Prostate gland (tissue), 2 donors: ENCODE data around the gene PTPN1.

Experiments used
- CTCF ChIP-seq, 4 experiments: fragments of 200-600 bp in 2 of 4; fragments of 450-650 bp in 2 of 4; sonication (generic) in 2 of 4; IDR thresholded peaks; 1 replicate in 3 of 4; 2 replicates in 1 of 4; pipeline ENCODE4 v1.5.1; 2016 to 2019; ENCODE audit warnings: antibody characterized with exemption in 4 of 4, mild to moderate bottlenecking in 2 of 4, moderate library complexity in 2 of 4
- POLR2A ChIP-seq: fragments of 450-650 bp; IDR thresholded peaks from one replicate; pipeline ENCODE4 v1.6.1; 2016; ENCODE audit warnings: antibody characterized with exemption, mild to moderate bottlenecking
- POLR2AphosphoS5 ChIP-seq: sonication (generic); formaldehyde crosslinking; IDR thresholded peaks from one replicate; pipeline ENCODE4 v1.6.1; 2017; ENCODE audit warnings: antibody characterized with exemption

GRCh38 chr20:50536333-50536732, 26.1 kb downstream of the PTPN1 start:
- no peak for TF ChIP-seq CTCF (IDR thresholded peaks at IDR 0.05)
- TF ChIP-seq POLR2AphosphoS5: no peak
- no peak for TF ChIP-seq POLR2A
